Measurements from ENCODE around the gene FCER1G. TPM values are rescaled to one million over a fixed set of nuclear protein-coding genes. Genes with fewer than 3 reads are reported as not detected.
"Not testable (repeated sequence)": the region's sequence is repeated elsewhere in the genome, so short reads cannot be mapped to it uniquely, and the experiment has no call there.

The FCER1G gene
- total RNA-seq, 1 experiment from 2014 or later = 1.5 TPM

- no peak for DNase-seq
- Mint-ChIP-seq H3K36me3 (ENCODE audit: insufficient read depth, unreplicated experiment) (no peaks in the 10 kb centered on the region), H3K9me3 (ENCODE audit: unreplicated experiment) (no peaks in the 10 kb centered on the region), H3K4me1 (ENCODE audit: low read depth, unreplicated experiment) (peaks cover 16% of the 10 kb centered on the region), H3K27me3 (ENCODE audit: insufficient read depth, unreplicated experiment) (no peaks in the 10 kb centered on the region), H3K27ac (ENCODE audit: unreplicated experiment) (no peak overlapping the region), H3K4me3 (ENCODE audit: unreplicated experiment) (no peak overlapping the region)
- H3K36me3 ChIP-seq (ENCODE audit: control insufficient read depth, insufficient read depth, low read length) = no peaks in the 10 kb centered on the region
- intact Hi-C loops (cut with micrococcal nuclease; ENCODE audit: unreplicated experiment) = no loop called here
- H3K4me3 ChIP-seq (ENCODE audit: low read depth, low read length) = no peak overlapping the region
- BruUV-seq (replicated peaks) = no TSS peak
- H3K9me3 ChIP-seq = no peaks in the 10 kb centered on the region
- peaks cover 13% of the 10 kb centered on the region for H3K4me1 ChIP-seq
- ChIA-PET POLR2A (no interaction called here), CTCF (interaction anchor here (1.7 kb wide), 1 partner anchor 49 kb away, joined by 5 read pairs; no protein-coding TSS in a partner anchor)
- TF ChIP-seq CTCF (IDR thresholded peaks at IDR 0.05; ENCODE audit: insufficient read depth in 1 of 2, low read depth in 1 of 2, low read length in 1 of 2, severe bottlenecking in 1 of 2, unreplicated experiment in 1 of 2) = no peak
- H3K27me3 ChIP-seq (replicated peaks; ENCODE audit: control insufficient read depth, insufficient read depth, low read length) = no peaks in the 10 kb centered on the region
Observed at GRCh38 chr1:161242313-161242712, 27.2 kb downstream of the FCER1G start.

GRCh38 chr1:161244888-161245287 is 29.8 kb downstream of the FCER1G start:
- Mint-ChIP-seq H3K9me3 (ENCODE audit: unreplicated experiment) (no peaks in the 10 kb centered on the region), H3K27me3 (ENCODE audit: insufficient read depth, unreplicated experiment) (no peaks in the 10 kb centered on the region), H3K27ac (ENCODE audit: unreplicated experiment) (no peak overlapping the region), H3K4me3 (ENCODE audit: unreplicated experiment) (no peak overlapping the region), H3K4me1 (ENCODE audit: low read depth, unreplicated experiment) (peaks cover 16% of the 10 kb centered on the region), H3K36me3 (ENCODE audit: insufficient read depth, unreplicated experiment) (no peaks in the 10 kb centered on the region)
- Histone ChIP-seq H3K27me3 (replicated peaks; ENCODE audit: control insufficient read depth, insufficient read depth, low read length) (no peaks in the 10 kb centered on the region), H3K4me3 (ENCODE audit: low read depth, low read length) (no peak overlapping the region), H3K9me3 (no peaks in the 10 kb centered on the region), H3K4me1 (0 out of 2 replicates have a peak, but pooled peaks cover 7% of the 10 kb centered on the region), H3K36me3 (ENCODE audit: control insufficient read depth, insufficient read depth, low read length) (no peaks in the 10 kb centered on the region)
- no peak for DNase-seq
- no TSS peak for BruUV-seq (replicated peaks)
- intact Hi-C loops (cut with micrococcal nuclease; ENCODE audit: unreplicated experiment) = no loop called here
- CTCF ChIA-PET = no interaction called here
- POLR2A ChIA-PET = no interaction called here
- no peak for TF ChIP-seq CTCF (IDR thresholded peaks at IDR 0.05; ENCODE audit: insufficient read depth in 1 of 2, low read depth in 1 of 2, low read length in 1 of 2, severe bottlenecking in 1 of 2, unreplicated experiment in 1 of 2)

GRCh38 chr1:161250100-161250499 is 35.0 kb downstream of the FCER1G start:
- H3K4me3 Mint-ChIP-seq (ENCODE audit: unreplicated experiment); H3K27ac Mint-ChIP-seq (ENCODE audit: unreplicated experiment); BruUV-seq (replicated peaks); H3K36me3 Mint-ChIP-seq (ENCODE audit: insufficient read depth, unreplicated experiment); intact Hi-C loops (cut with micrococcal nuclease; ENCODE audit: unreplicated experiment); POLR2A ChIA-PET; H3K4me1 ChIP-seq; DNase-seq; H3K4me3 ChIP-seq (ENCODE audit: low read depth, low read length); H3K27me3 ChIP-seq (replicated peaks; ENCODE audit: control insufficient read depth, insufficient read depth, low read length); H3K9me3 Mint-ChIP-seq (ENCODE audit: unreplicated experiment); H3K9me3 ChIP-seq; H3K27me3 Mint-ChIP-seq (ENCODE audit: insufficient read depth, unreplicated experiment); H3K4me1 Mint-ChIP-seq (ENCODE audit: low read depth, unreplicated experiment); H3K36me3 ChIP-seq (ENCODE audit: control insufficient read depth, insufficient read depth, low read length): not testable (repeated sequence)
- CTCF ChIA-PET = interaction anchor here (0.7 to 1.1 kb wide), 3 partner anchors 19 to 44 kb away, joined by 3 to 5 read pairs (median 4); no protein-coding TSS in a partner anchor

GRCh38 chr1:161250829-161251228 is 35.7 kb downstream of the FCER1G start:
- ChIA-PET CTCF (no interaction called here), POLR2A (no interaction called here)
- H3K36me3 ChIP-seq (ENCODE audit: control insufficient read depth, insufficient read depth, low read length) = no peaks in the 10 kb centered on the region
- peaks cover 7% of the 10 kb centered on the region for H3K9me3 Mint-ChIP-seq (ENCODE audit: unreplicated experiment)
- no peaks in the 10 kb centered on the region for H3K36me3 Mint-ChIP-seq (ENCODE audit: insufficient read depth, unreplicated experiment)
- DNase-seq = no peak
- H3K27me3 ChIP-seq (replicated peaks; ENCODE audit: control insufficient read depth, insufficient read depth, low read length) = no peaks in the 10 kb centered on the region
- intact Hi-C loops (cut with micrococcal nuclease; ENCODE audit: unreplicated experiment) = no loop called here
- no peak overlapping the region for H3K4me3 Mint-ChIP-seq (ENCODE audit: unreplicated experiment)
- BruUV-seq (replicated peaks) = no TSS peak
- no peak overlapping the region for H3K4me3 ChIP-seq (ENCODE audit: low read depth, low read length)
- no peaks in the 10 kb centered on the region for H3K9me3 ChIP-seq
- TF ChIP-seq CTCF (IDR thresholded peaks at IDR 0.05; ENCODE audit: insufficient read depth in 1 of 2, low read depth in 1 of 2, low read length in 1 of 2, severe bottlenecking in 1 of 2, unreplicated experiment in 1 of 2) = no peak
- no peaks in the 10 kb centered on the region for H3K27me3 Mint-ChIP-seq (ENCODE audit: insufficient read depth, unreplicated experiment)
- H3K4me1 Mint-ChIP-seq (ENCODE audit: low read depth, unreplicated experiment) = peaks cover 5% of the 10 kb centered on the region
- no peak overlapping the region for H3K27ac Mint-ChIP-seq (ENCODE audit: unreplicated experiment)
- no peaks in the 10 kb centered on the region for H3K4me1 ChIP-seq

Measured in Caco-2 (cell line).